ENCODE measurements around the gene CD82. TPM values are rescaled to one million over a fixed set of nuclear protein-coding genes. Genes with fewer than 3 reads are reported as not detected.

The CD82 gene
- polyA plus RNA-seq, 1 donor (not counting 4 experiments of a cell fraction or from before 2014, with no cell fraction given), result 118 TPM

DNA sequence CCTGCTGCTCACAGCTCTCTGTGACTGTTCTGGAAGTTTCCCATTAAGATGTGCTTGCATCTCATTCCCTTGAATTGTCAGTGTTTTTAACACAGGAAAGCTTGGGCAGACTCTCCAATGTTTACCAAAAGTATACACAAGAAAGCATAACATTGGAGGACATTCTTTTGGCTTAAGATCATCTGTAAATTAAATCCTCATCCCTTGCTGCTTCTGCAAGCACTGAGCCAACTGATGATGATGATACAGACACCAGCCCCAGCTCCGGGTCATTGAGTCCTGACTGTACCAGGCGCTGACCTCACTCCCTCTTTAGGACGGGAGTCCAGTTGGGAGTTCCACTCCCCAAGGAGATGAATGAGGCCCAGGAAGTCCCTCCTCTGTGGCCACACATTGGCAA, 23.8 kb downstream of the CD82 start:
- Histone ChIP-seq H3K4me2 (ENCODE audit: control insufficient read depth, extremely low read depth, insufficient read depth, low read depth, low read length) (no peak overlapping the region), H3K27ac (ENCODE audit: control insufficient read depth, insufficient read depth, low read length) (no peak overlapping the region), H4K20me1 (ENCODE audit: control insufficient read depth, extremely low read depth, insufficient read depth, low read length) (peaks cover 2% of the 10 kb centered on the region), H2AFZ (ENCODE audit: control insufficient read depth, low read length) (no peak overlapping the region), H3K9me1 (ENCODE audit: control insufficient read depth, extremely low read depth, insufficient read depth, low read length) (no peaks in the 10 kb centered on the region), H3K79me2 (ENCODE audit: control insufficient read depth, insufficient read depth, low read length) (peaks cover 3% of the 10 kb centered on the region), H3K27me3 (ENCODE audit: control insufficient read depth, extremely low read depth, insufficient read depth, low read length) (no peaks in the 10 kb centered on the region), H3K4me3 (ENCODE audit: control insufficient read depth in 2 of 3, extremely low read depth in 1 of 3, insufficient read depth in 2 of 3, low read depth in 1 of 3, low read length in 3 of 3) (no peak overlapping the region), H3K9ac (ENCODE audit: control insufficient read depth, extremely low read depth, insufficient read depth, low read length) (no peak overlapping the region), H3K36me3 (ENCODE audit: control insufficient read depth in 2 of 2, extremely low read depth in 1 of 2, insufficient read depth in 2 of 2, low read length in 2 of 2) (peaks cover 33 to 39% of the 10 kb centered on the region in 2 experiments), H3K9me3 (ENCODE audit: control insufficient read depth, low read depth, low read length) (no peaks in the 10 kb centered on the region), H3K4me1 (ENCODE audit: control insufficient read depth, extremely low read depth, insufficient read depth, low read length) (peaks cover 22% of the 10 kb centered on the region)
- dilution Hi-C loops (cut with MboI; ENCODE audit: extremely low pct_ligation_motif_present, low sequenced_read_pairs), result no loop called here
- no peak for FAIRE-seq
- TF ChIP-seq EZH2 (IDR thresholded peaks at IDR 0.05; ENCODE audit: low read length), result no peak
- TF ChIP-seq, protein P1, sequence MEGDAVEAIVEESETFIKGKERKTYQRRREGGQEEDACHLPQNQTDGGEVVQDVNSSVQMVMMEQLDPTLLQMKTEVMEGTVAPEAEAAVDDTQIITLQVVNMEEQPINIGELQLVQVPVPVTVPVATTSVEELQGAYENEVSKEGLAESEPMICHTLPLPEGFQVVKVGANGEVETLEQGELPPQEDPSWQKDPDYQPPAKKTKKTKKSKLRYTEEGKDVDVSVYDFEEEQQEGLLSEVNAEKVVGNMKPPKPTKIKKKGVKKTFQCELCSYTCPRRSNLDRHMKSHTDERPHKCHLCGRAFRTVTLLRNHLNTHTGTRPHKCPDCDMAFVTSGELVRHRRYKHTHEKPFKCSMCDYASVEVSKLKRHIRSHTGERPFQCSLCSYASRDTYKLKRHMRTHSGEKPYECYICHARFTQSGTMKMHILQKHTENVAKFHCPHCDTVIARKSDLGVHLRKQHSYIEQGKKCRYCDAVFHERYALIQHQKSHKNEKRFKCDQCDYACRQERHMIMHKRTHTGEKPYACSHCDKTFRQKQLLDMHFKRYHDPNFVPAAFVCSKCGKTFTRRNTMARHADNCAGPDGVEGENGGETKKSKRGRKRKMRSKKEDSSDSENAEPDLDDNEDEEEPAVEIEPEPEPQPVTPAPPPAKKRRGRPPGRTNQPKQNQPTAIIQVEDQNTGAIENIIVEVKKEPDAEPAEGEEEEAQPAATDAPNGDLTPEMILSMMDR (optimal IDR thresholded peaks at IDR 0.05 in 1 of 3, IDR thresholded peaks at IDR 0.05 in 1 of 3, conservative IDR thresholded peaks at IDR 0.05 in 1 of 3; ENCODE audit: extremely low read depth in 1 of 3, insufficient read depth in 2 of 3, low read length in 3 of 3), result no peak
- no peak for DNase-seq (ENCODE audit: low read depth, low spot score)

DNA sequence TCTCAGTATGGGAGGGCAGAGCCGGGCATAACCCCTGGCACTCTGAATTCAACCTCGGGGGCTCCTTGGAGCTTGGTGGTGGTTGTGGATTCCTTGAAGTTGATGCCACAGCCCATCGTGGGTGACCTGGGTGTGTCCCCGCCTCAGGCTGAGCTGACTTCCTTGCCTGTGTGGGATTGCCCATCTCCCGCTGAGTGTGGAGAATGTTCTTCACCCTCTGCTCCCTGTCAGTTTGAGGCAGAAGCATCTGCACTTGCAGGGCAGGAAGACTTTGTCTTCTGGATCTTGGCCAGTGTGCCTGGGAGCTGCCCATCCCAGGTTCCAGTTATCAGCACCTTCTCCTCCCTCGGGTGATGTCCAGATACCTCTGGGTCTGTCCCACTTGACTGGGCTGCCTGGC, 25.3 kb downstream of the CD82 start:
- dilution Hi-C loops (cut with MboI; ENCODE audit: extremely low pct_ligation_motif_present, low sequenced_read_pairs), result no loop called here
- Histone ChIP-seq H3K36me3 (ENCODE audit: control insufficient read depth in 2 of 2, extremely low read depth in 1 of 2, insufficient read depth in 2 of 2, low read length in 2 of 2) (peaks cover 29 to 31% of the 10 kb centered on the region in 2 experiments), H3K9me1 (ENCODE audit: control insufficient read depth, extremely low read depth, insufficient read depth, low read length) (no peaks in the 10 kb centered on the region), H3K4me3 (ENCODE audit: control insufficient read depth in 2 of 3, extremely low read depth in 1 of 3, insufficient read depth in 2 of 3, low read depth in 1 of 3, low read length in 3 of 3) (no peak overlapping the region), H4K20me1 (ENCODE audit: control insufficient read depth, extremely low read depth, insufficient read depth, low read length) (no peaks in the 10 kb centered on the region), H3K4me1 (ENCODE audit: control insufficient read depth, extremely low read depth, insufficient read depth, low read length) (peaks cover 22% of the 10 kb centered on the region), H3K9ac (ENCODE audit: control insufficient read depth, extremely low read depth, insufficient read depth, low read length) (no peak overlapping the region), H3K4me2 (ENCODE audit: control insufficient read depth, extremely low read depth, insufficient read depth, low read depth, low read length) (no peak overlapping the region), H3K79me2 (ENCODE audit: control insufficient read depth, insufficient read depth, low read length) (no peaks in the 10 kb centered on the region), H2AFZ (ENCODE audit: control insufficient read depth, low read length) (no peak overlapping the region), H3K27me3 (ENCODE audit: control insufficient read depth, extremely low read depth, insufficient read depth, low read length) (no peaks in the 10 kb centered on the region), H3K27ac (ENCODE audit: control insufficient read depth, insufficient read depth, low read length) (no peak overlapping the region), H3K9me3 (ENCODE audit: control insufficient read depth, low read depth, low read length) (no peaks in the 10 kb centered on the region)
- TF ChIP-seq, protein P1 (optimal IDR thresholded peaks at IDR 0.05 in 1 of 3, IDR thresholded peaks at IDR 0.05 in 1 of 3, conservative IDR thresholded peaks at IDR 0.05 in 1 of 3; ENCODE audit: extremely low read depth in 1 of 3, insufficient read depth in 2 of 3, low read length in 3 of 3), result no peak
- no peak for TF ChIP-seq EZH2 (IDR thresholded peaks at IDR 0.05; ENCODE audit: low read length)
- DNase-seq (ENCODE audit: low read depth, low spot score), result no peak
- FAIRE-seq, result no peak
